T47D (cell line): ENCODE results near the gene ARID1B.
"Not testable (repeated sequence)": the region's sequence is repeated elsewhere in the genome, so short reads cannot be mapped to it uniquely, and the experiment has no call there.

Source experiments
- DNase-seq, 2 experiments: peaks; one replicate each; pipeline versions ENCODE4 v3.0.0 to v3.0.0-alpha.2; 2011 to 2012; ENCODE audit warnings: low read depth in 1 of 2, low spot score in 1 of 2
- JUND ChIP-seq: IDR thresholded peaks from 2 replicates; pipeline ENCODE4 v1.6.1; 2012; ENCODE audit warnings: low read depth
- in situ Hi-C: cut with HindIII; loops from 2 replicates; pipeline ENCODE4 v1.10.0; 2016; ENCODE audit warnings: low sequenced_read_pairs, low pct_unique_long_range_greater_than_20kb

The ARID1B gene

DNA sequence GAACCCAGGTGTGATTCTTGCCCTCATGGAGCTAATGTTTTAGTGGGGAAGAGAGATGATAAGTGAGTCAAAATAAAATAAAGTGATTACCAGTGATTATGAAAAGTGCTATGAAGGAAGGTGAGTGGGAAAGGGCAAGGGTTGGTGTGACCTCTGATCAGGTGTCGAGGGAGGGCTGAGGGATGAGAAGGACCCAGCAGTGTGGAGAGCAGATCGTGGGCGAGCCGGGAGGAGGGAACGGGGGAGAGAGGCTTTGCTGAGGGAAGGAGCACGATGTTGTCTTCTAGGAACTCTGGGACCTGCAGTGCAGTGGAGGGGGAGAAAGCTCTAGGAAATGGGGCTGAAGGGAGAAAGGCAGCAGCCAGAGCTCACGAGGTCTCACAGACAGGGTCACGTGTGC, 354.1 kb downstream of the ARID1B start:
- in situ Hi-C loops: no loop called here
- TF ChIP-seq JUND: no peak
- no peak for DNase-seq

DNA sequence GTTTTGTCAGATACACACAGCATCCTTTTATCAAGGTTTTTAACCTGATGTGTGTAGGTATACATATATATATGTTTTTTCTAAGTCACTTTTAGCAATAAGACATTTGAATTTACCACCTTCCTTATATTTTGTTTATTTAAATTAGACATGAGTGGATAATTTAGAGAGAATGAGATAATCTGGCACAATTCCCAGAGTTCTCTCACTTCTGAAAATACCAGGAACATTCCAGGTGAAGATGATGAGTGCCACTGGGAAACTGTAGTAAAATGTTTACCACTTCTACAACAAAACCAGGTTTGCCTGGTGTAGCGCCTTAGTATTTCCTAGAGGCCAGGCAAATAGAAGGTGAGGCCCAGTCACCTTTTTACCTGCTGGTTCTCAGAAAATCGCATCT, 356.7 kb downstream of the ARID1B start:
- in situ Hi-C loops: no loop called here
- DNase-seq: no peak
- TF ChIP-seq JUND: no peak

DNA sequence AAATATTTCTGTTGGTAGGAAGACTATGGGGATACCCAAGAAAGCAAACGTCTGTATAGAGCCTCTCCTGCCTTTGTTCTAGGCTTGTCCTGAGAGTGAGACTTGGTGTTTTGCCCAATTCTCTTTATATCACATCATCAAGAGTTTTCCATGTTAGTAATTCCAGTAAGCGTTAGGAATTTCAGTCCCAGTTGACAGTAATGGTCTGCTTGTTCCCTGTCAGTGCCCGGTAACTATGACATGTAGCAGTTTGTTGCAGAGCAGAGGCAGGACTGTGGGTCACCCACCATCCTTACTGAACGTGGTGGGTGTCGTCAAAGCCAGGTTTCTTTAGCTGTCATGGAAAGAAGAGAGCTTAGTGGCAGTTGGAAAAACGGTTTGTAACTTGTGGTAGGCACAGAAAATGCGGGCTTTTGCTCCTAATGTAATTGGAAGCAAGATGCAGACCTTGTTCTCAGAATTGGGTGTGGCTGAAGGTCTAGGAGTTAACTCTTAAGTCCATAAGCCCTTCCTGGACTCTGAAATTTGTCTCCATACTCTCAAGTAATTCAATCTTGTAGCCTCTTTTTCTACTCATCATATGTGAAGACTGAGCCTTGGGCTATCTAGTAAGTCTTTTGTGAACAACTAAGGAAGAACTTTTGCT, 357.3 kb downstream of the ARID1B start:
- in situ Hi-C loops: no loop called here
- no peak for TF ChIP-seq JUND

DNA sequence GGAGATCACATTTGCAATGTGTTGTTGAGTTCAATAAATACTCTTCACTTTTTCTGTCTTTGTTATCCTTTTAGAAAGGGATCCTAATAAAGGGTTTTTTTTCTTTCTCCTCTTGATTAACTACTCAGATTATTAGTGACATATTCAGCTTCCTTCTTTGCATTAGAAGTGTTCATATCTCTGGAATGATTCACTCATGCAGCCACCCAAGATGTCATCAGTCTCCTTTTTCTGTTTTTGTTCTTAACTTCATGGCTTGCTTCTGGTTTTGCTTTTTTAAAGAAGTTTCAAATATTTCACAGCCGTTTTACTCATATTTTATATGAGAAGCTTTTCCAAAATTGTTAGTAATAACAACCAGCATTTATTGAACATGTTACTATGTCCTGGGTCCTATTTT, 358.5 kb downstream of the ARID1B start:
- no peak for TF ChIP-seq JUND
- in situ Hi-C loops: no loop called here
- DNase-seq: no peak

More for the DNA sequence above, 357.3 kb downstream of the ARID1B start:
- peak in 1 of 2 experiments; percentile 7 for DNase-seq

DNA sequence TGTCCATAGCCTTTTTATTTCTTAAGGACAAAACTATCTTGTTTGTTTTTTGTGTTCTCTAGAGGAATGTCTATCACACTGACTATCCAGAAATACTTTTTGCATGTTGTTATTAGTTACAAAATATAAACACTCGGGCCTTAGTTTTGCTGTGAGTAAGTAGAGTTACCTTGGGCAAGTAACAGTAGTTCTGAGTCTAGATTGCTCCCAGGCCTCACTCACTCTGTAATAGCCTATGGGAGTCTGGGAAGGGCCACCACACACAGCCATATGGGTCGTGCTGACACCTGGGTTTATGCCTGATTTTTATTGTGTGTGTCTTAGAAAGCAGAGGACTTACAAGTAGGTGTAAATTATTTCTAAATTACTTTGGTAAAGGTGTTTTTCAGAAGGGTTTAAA, 360.3 kb downstream of the ARID1B start:
- DNase-seq: no peak
- TF ChIP-seq JUND: no peak
- in situ Hi-C loops: no loop called here

DNA sequence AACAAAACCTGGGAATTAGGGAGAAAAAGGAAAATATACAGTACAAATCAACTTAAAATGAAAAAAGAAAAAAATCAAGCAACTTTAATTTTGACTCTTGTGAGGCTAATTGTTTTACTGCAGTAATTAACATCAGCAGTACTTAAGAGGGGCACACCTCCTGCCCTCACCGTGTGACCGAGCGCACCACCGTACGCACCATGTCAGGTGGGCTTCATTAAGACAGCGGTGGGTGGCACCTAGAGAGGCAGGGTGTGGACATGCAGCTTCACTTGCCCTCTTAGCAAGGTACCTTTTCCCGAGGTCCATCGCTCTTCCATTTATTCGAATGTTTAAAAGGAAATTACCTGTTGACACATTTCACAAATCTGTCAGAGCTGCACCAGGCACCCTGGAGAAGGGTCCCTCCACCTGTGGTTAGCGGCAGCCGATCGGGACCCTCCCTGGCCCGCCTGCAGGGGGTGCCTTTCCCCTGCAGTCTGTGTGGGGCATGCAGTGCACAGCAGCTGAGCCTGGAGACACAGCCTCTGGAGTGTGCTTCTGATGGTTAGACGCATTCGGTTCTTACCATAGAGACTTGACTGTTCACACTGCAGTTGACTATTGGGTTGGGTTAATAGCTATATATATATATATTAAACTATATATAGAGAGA, 362.0 kb downstream of the ARID1B start:
- in situ Hi-C loops: no loop called here
- no peak for DNase-seq
- no peak for TF ChIP-seq JUND

DNA sequence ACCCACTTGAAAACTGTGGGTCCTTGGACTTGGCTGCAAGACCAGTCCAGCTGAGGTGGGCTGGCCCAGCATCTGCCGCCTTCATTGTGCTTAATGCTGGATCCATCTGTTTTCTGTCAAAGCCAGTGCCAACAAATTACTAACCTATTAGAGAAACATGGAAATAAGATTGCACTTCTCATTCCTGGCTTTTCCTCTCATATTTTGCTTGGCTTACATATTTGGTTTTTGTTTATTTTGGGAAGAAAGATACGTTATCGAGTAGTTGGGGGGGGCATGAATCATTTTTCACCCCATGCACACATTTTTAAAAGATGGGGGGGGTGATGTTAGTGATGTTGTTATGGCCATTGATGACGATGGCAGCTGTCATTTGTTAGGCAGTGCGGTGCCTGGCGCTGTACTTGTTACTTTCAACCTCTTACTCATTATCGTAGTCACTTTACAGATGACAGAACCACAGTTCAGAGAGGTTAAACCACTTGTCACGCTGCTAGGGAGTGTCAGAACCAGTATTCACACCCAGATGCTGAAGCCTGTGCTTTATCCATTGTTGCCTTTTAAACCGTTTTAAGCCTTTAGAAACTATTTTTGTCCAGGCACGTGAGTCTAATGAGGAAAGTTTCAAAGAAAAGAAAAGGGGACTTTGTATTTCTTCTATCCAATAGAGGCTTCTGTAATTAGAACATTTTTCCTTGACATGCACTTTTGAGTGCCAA, 366.2 kb downstream of the ARID1B start:
- no peak for DNase-seq
- in situ Hi-C loops: no loop called here
- TF ChIP-seq JUND: no peak

DNA sequence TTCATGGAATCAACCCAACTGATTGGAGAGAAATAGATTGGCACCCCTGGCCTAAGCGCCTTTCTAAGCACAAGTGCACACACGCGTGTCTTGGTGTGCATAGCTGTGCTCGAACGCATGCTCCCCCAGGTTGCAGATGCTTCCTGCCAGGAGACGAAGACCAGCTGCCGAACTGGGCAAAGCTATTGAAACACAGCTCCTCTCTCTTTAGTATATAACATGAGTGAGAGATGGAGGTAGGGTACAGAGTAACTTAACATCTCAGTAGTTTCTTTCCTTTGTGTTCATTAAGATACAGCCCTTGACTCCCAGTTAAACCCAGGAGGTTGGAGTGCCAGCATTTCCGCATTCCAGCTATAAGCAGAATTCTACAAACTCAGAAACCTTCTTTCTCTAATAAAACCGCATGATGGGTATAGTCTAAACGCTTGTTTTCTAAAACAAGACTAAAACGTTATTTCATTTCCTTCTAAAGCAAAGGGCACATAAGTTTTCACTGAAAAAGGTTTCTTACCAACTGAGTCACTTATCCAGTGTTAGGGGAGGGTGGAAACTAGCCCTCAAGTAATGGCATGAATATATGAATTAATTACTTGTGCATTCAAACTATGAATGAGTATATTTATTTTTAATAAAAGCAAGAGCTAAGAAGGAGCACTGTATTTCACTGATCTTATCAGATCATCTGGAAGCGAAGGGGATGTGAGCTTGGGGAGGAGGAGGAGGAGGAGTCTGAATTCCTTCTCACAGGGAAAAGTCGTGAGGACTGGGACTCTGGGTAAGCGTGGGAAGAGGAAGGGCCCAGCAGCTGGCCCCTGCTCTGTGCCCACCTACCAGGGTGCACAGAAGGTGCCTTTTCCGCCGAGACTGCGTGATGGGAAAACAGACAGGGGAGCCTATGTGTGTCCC, 367.0 kb downstream of the ARID1B start:
- no peak for TF ChIP-seq JUND
- in situ Hi-C loops: no loop called here
- no peak for DNase-seq

DNA sequence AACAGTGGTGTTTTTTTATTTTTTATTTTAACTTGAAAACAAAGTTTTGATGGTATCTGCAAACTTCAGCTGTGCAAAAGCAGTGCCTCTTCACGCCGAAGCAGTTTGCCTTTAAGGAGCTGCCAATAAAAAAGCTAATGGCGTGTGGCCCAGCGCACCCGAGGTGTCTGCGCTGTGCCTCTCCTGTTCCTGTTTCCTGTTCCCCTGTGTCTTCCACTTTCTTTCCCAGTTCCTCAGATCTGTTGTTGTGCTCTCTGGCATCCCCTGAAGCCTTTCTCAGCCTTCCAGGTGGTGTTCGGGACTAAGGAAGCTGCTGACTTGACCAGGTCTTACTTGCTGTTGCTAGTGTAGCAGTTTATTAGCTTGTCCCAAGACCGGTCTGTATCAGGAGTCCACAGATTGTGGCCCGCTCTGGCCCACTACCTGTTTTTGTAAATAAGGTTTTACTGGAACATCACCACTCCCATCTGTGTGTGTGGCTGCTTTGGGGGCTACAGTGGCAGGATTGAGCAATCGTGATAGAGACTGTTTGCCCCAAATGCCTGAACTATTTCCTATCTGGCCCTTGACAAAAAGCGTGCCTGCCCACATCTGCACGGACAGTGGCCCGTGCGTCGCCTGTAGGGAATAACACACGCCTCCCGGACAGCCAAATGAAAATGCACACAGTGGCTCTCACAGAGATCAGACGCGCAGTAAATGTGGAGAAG, 367.8 kb downstream of the ARID1B start:
- in situ Hi-C loops: no loop called here
- no peak for TF ChIP-seq JUND
- no peak for DNase-seq

DNA sequence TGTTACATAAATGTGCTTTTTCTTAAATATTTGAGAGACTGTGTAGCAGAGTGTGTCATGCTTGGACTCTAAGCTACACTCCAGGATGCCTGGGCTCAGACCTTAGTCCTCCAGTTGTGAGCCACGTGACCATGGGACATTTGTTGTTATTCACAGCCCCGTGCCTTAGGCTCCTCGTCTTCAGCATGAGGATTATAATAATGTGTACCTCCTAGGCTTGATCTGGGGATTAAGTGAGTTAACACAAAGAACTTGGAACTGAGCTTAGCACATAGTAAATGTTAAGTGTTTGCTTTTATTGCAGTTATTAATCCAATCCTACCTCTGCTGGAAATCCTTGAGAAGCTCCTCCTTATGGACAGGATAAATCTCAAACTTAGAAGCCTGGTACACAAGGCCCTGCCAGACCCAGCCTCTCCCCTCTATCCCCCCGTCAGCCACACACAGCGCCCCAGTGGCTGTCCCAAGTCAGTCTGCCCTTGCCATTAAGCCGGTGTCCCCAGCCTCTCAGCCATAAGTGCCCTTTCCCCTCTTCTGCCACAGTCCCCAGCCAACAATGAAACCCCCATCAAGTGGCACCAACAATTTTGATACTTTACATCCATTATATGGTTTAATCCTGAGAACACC, 368.6 kb downstream of the ARID1B start:
- no peak for DNase-seq
- in situ Hi-C loops: no loop called here
- TF ChIP-seq JUND: no peak

DNA sequence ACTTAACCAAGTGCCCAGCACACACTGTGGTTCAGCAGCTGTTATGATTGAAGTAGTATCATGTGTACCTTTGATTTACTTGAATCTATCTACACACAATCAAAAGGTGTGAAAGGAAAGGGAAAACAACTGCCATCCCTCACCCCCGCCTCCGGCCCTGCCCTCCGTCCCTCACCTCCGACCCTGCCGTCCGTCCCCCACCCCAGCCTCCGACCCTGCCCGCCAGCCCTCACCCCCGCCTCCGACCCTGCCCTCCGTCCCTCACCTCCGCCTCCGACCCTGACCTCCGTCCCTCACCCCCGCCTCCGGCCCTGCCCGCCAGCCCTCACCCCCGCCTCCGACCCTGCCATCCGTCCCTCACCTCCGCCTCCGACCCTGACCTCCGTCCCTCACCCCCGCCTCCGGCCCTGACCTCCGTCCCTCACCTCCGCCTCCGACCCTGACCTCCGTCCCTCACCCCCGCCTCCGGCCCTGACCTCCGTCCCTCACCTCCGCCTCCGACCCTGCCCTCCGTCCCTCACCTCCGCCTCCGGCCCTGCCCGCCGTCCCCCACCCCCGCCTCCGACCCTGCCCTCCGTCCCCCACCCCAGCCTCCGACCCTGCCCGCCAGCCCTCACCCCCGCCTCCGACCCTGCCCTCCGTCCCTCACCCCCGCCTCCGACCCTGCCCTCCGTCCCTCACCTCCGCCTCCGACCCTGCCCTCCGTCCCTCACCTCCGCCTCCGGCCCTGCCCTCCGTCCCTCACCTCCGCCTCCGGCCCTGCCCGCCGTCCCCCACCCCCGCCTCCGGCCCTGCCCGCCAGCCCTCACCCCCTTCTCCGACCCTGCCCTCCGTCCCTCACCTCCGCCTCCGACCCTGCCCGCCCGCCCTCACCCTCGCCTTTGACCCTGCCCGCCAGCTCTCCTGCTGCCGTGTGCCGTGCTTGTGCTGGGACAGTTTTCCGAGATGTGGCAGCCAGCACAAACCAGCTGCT, 370.2 kb downstream of the ARID1B start:
- in situ Hi-C loops, DNase-seq: not testable (repeated sequence)
